Fibroblast of mammary gland (primary cell): ENCODE measurements around the gene CNOT4.
"Not testable (repeated sequence)": the region's sequence is repeated elsewhere in the genome, so short reads cannot be mapped to it uniquely, and the experiment has no call there.

Experiments used
- DNase-seq: peaks from one replicate; pipeline ENCODE4 v3.0.0-alpha.2; 2010; ENCODE audit warnings: low read depth
- H3K4me3 ChIP-seq: 2 replicates; pipeline ENCODE4 v1.5.1; 2011; ENCODE audit warnings: low read depth, mild to moderate bottlenecking, low read length, moderate library complexity; ENCODE audit not compliant: control insufficient read depth
- CTCF ChIP-seq: conservative IDR thresholded peaks from 2 replicates; pipeline ENCODE4 v1.5.1; 2011; ENCODE audit warnings: low read depth, low read length, inconsistent platforms; ENCODE audit not compliant: control insufficient read depth, insufficient read depth

CNOT4 gene

DNA sequence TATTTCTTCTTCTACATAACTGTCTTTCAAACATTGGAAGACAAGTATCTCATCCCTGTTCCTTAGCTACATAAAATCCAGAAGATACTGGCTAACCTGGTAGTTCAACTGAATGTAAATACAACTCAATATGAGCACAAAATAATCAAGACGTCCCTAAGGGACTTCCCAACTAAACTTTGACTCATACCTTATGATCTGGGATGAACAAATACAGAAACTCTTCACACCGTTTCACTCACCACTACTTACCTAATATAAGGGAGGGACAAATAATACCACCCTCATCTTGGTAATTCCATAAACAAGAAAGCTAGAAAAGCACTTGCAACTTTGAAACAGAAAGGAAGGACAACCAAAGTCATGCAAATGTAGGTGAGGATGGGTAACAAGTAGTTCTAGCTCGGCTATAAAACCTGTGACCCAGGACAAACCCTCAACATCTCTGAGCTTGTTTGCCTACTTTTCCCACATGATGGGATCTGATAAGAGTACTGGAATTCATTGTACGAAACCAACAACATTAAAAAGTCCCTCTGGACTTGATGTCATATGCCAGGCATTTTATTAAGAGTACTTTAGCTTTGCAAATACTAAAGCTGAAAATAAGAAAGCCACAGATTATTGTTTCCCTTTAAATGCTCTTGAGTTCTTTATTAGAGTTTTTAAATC is 154.4 kb downstream of the CNOT4 start:
- peak; percentile 12 for DNase-seq
- TF ChIP-seq CTCF, result no peak
- no peak overlapping the region for H3K4me3 ChIP-seq

GRCh38 chr7:135353832-135354231 is 156.1 kb downstream of the CNOT4 start:
- no peak for TF ChIP-seq CTCF
- H3K4me3 ChIP-seq, result no peak overlapping the region
- DNase-seq, result peak; percentile 25

DNA sequence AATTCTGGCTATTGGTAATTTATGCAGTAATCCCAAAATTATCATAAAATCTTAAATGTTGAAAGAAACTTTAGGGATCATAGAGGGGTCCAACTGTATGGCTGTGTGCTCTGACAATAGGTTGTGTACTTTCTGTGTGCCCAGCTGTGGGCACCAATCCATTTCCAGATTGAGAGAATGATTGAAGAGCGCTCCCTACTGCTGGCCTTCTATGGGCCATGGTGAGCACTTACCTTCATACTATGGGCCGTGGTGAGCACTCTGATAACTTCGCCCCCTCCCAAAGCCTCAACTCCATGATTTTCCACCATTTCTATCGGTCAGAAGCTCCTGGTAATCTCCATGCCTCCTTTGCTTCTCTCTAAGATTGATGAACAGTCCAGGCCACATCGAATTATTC is 157.6 kb downstream of the CNOT4 start:
- H3K4me3 ChIP-seq, result no peak overlapping the region
- no peak for TF ChIP-seq CTCF
- DNase-seq, result no peak

GRCh38 chr7:135351070-135351469 is 158.8 kb downstream of the CNOT4 start:
- not testable (repeated sequence) for H3K4me3 ChIP-seq, DNase-seq

GRCh38 chr7:135349746-135350145 is 160.2 kb downstream of the CNOT4 start:
- TF ChIP-seq CTCF, result no peak
- DNase-seq, result peak; percentile 5

DNA sequence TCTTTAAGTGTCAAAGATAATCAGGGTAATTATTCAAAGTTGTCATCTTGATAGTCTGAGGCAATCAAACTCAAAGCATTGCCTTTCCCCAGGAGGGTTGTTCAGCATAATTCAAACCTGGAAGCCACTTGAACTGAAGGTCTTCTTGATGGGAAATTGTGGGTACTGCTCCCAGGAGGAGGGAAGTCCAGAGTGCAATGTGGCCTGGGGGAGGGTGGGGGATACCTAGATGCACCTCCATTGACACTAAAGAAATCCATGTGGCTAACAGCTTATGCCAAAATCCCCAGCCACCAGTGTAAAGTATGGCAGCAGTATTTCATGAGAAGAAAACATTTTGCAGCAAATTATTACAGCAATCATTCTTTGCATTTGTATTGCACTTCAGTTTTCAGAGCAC is 161.4 kb downstream of the CNOT4 start:
- H3K4me3 ChIP-seq, result no peak overlapping the region
- no peak for TF ChIP-seq CTCF
- no peak for DNase-seq

More at GRCh38 chr7:135349746-135350145, 160.2 kb downstream of the CNOT4 start:
- H3K4me3 ChIP-seq, result no peak overlapping the region

DNA sequence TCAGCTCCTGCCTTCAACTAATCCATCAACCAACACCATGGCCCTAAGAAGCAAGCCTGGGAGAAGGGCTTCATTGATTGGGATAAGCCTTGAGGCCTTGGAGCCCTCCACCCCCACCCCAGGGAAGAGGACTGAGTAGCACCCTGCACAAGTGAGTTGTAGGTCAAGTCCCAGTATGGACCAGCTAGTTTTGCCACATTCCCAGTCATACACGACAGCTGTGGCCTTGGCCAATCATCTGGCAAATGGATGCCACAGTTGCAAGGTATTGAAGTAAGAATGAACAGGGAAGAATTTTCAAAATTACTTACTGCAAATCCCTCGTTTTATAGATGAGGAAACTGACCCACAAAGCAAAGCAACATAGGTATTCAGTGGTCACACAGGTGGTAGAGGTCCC is 166.5 kb downstream of the CNOT4 start:
- no peak for TF ChIP-seq CTCF
- H3K4me3 ChIP-seq, result no peak overlapping the region
- no peak for DNase-seq
